ENCODE results near the gene NOL9.

Gene NOL9

GRCh38 chr1:6590046-6590445, 35.7 kb upstream of the NOL9 start:
- TF ChIP-seq, protein P1, sequence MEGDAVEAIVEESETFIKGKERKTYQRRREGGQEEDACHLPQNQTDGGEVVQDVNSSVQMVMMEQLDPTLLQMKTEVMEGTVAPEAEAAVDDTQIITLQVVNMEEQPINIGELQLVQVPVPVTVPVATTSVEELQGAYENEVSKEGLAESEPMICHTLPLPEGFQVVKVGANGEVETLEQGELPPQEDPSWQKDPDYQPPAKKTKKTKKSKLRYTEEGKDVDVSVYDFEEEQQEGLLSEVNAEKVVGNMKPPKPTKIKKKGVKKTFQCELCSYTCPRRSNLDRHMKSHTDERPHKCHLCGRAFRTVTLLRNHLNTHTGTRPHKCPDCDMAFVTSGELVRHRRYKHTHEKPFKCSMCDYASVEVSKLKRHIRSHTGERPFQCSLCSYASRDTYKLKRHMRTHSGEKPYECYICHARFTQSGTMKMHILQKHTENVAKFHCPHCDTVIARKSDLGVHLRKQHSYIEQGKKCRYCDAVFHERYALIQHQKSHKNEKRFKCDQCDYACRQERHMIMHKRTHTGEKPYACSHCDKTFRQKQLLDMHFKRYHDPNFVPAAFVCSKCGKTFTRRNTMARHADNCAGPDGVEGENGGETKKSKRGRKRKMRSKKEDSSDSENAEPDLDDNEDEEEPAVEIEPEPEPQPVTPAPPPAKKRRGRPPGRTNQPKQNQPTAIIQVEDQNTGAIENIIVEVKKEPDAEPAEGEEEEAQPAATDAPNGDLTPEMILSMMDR (IDR thresholded peaks at IDR 0.05; ENCODE audit: low read depth, low read length) = no peak
- in situ Hi-C loops (cut with HindIII; ENCODE audit: low sequenced_read_pairs) = no loop called here
- no peak overlapping the region for H3K4me3 ChIP-seq (ENCODE audit: low read depth, low read length)
- no peak for DNase-seq (ENCODE audit: low read depth, low spot score)

GRCh38 chr1:6588893-6589520, 34.7 kb upstream of the NOL9 start:
- H3K4me3 ChIP-seq (ENCODE audit: low read depth, low read length) = no peak overlapping the region
- DNase-seq (ENCODE audit: low read depth, low spot score) = no peak
- TF ChIP-seq, protein P1 (IDR thresholded peaks at IDR 0.05; ENCODE audit: low read depth, low read length) = no peak
- in situ Hi-C loops (cut with HindIII; ENCODE audit: low sequenced_read_pairs) = no loop called here

DNA sequence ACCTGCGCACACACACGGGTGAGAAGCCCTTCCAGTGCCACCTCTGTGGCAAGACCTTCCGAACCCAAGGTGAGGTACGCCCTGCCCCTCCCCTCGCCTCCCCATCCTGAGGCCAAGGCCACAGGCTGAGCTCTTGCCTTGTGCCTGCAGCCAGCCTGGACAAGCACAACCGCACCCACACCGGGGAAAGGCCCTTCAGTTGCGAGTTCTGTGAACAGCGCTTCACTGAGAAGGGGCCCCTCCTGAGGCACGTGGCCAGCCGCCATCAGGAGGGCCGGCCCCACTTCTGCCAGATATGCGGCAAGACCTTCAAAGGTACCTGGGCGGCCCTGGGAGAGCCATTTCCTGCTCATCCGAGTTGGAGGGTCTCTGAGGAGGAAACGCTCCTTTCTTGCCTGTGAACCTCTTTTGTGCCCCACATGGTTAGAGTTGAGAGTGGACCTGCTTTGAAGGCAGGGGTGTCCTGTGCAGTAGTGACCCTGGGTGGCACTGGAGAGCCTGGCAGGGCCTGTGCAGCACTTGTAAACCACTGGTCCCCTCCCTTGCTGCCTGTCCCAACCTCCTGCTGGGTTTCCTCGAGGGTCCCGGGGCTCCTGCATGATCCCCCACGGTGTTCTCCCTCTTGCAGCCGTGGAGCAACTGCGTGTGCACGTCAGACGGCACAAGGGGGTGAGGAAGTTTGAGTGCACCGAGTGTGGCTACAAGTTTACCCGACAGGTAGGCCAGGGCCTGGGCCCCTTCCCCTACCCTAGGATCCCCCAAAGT, 34.0 kb upstream of the NOL9 start:
- in situ Hi-C loops (cut with HindIII; ENCODE audit: low sequenced_read_pairs) = no loop called here
- no peak overlapping the region for H3K4me3 ChIP-seq (ENCODE audit: low read depth, low read length)

GRCh38 chr1:6587261-6588005, 33.1 kb upstream of the NOL9 start:
- no peak for DNase-seq (ENCODE audit: low read depth, low spot score)
- in situ Hi-C loops (cut with HindIII; ENCODE audit: low sequenced_read_pairs) = no loop called here
- TF ChIP-seq, protein P1 (IDR thresholded peaks at IDR 0.05; ENCODE audit: low read depth, low read length) = no peak
- no peak overlapping the region for H3K4me3 ChIP-seq (ENCODE audit: low read depth, low read length)

More for the DNA sequence above, 34.0 kb upstream of the NOL9 start:
- no peak for DNase-seq (ENCODE audit: low read depth, low spot score)
- TF ChIP-seq, protein P1 (IDR thresholded peaks at IDR 0.05; ENCODE audit: low read depth, low read length) = no peak

- no peak for DNase-seq (ENCODE audit: low read depth, low spot score)
- TF ChIP-seq, protein P1 (IDR thresholded peaks at IDR 0.05; ENCODE audit: low read depth, low read length) = no peak
- no peak overlapping the region for H3K4me3 ChIP-seq (ENCODE audit: low read depth, low read length)
- in situ Hi-C loops (cut with HindIII; ENCODE audit: low sequenced_read_pairs) = no loop called here
Observed at GRCh38 chr1:6586404-6586816, 32.1 kb upstream of the NOL9 start.

DNA sequence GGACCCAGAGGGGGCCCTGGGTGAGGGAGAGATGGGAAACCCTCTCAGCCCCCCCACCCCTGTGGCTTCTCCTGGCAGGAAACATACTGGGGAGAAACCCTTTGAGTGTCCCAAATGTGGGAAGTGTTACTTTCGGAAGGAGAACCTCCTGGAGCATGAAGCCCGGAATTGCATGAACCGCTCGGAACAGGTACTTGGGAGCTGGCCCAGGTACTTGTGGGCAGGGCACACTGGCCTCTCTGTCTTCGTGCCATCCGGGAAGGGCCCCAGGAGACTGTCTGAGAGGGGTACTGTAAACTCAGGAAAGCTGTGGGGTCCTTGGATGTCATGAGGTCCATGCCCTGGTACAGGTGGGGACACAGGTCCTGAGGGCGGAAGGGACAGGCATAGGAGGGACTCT, 31.5 kb upstream of the NOL9 start:
- in situ Hi-C loops (cut with HindIII; ENCODE audit: low sequenced_read_pairs) = no loop called here
- TF ChIP-seq, protein P1 (IDR thresholded peaks at IDR 0.05; ENCODE audit: low read depth, low read length) = no peak
- no peak for DNase-seq (ENCODE audit: low read depth, low spot score)

More for the DNA sequence above, 31.5 kb upstream of the NOL9 start:
- no peak overlapping the region for H3K4me3 ChIP-seq (ENCODE audit: low read depth, low read length)
